ENCODE measurements around the gene RASSF8. TPM values are rescaled to one million over a fixed set of nuclear protein-coding genes. Genes with fewer than 3 reads are reported as not detected.

Gene RASSF8
- total RNA-seq, 1 donor from 2014 or later = 74.3 TPM

- DNase-seq (ENCODE audit: extremely low spot score, unreplicated experiment) = no peak
- Mint-ChIP-seq H3K4me1 (ENCODE audit: unreplicated experiment) (peaks cover 23% of the 10 kb centered on the region), H3K36me3 (ENCODE audit: unreplicated experiment) (no peaks in the 10 kb centered on the region), H3K27ac (ENCODE audit: unreplicated experiment) (no peak overlapping the region), H3K9me3 (ENCODE audit: unreplicated experiment) (no peaks in the 10 kb centered on the region), H3K4me3 (ENCODE audit: unreplicated experiment) (no peak overlapping the region), H3K27me3 (ENCODE audit: unreplicated experiment) (peaks cover 45% of the 10 kb centered on the region)
- TF ChIP-seq CTCF (IDR thresholded peaks at IDR 0.05) = no peak
Observed at GRCh38 chr12:26128168-26128567, 169.7 kb downstream of the RASSF8 start.

Other genes starting within 250 kb of the RASSF8 start
- 1.1 and 1.4 TPM in 2 replicates for gene BHLHE41, start 166.4 kb downstream of the RASSF8 start, total RNA-seq
- 19.2 and 23.3 TPM in 2 replicates for gene SSPN, start 236.9 kb downstream of the RASSF8 start, total RNA-seq